Lower leg skin (tissue), 4 donors: Measurements from ENCODE around the gene CAB39. TPM values are rescaled to one million over a fixed set of nuclear protein-coding genes. Genes with fewer than 3 reads are reported as not detected.

ENCODE experiments used
- DNase-seq, 2 donors: peaks; one replicate each; pipeline ENCODE4 v3.0.0-alpha.2; 2019; ENCODE audit warnings: low spot score in 2 of 2
- H3K4me3 ChIP-seq: fragments of 200-600 bp; sonication (generic); 2 replicates; pipeline ENCODE4 v1.5.1; 2017; ENCODE audit warnings: mild to moderate bottlenecking, low read depth; ENCODE audit not compliant: poor library complexity, severe bottlenecking
- POLR2A ChIP-seq, 2 donors: fragments of 450-650 bp; IDR thresholded peaks; one replicate each; pipeline ENCODE4 v1.6.1; 2016 to 2017; ENCODE audit warnings: antibody characterized with exemption in 2 of 2, mild to moderate bottlenecking in 1 of 2, moderate library complexity in 1 of 2
- WGBS, 2 donors: methylation state at CpG; one replicate each; pipeline ENCODE4 v1.1.5; 2018; 5-methylcytosine and 5-hydroxymethylcytosine counted together
- intact Hi-C: fragments of 100-400 bp; cut with DNase I; formaldehyde crosslinking; loops from one replicate; pipeline ENCODE4 v1.15.0; 2023; ENCODE audit warnings: low total_unique reads
- total RNA-seq, 4 donors: library from RNA; depleted of rRNA; stranded (reverse); fragments of >200 nt; gene quantifications; one replicate each; pipeline ENCODE4 v1.1.0, GENCODE V29; 2016
- TF ChIP-seq, protein P1 (sequence below), 3 donors: fragments of 450-650 bp; IDR thresholded peaks; one replicate each; pipeline ENCODE4 v1.5.1; 2016; ENCODE audit warnings: antibody characterized with exemption in 3 of 3, mild to moderate bottlenecking in 3 of 3, moderate library complexity in 2 of 3

The CAB39 gene
- 10 to 100 TPM; 65.5 to 74.7 (median 70.4) TPM for total RNA-seq

- intact Hi-C loops, result loop anchor here (10.0 kb wide), 1 partner anchor 82 kb away; no protein-coding TSS in a partner anchor
- WGBS, 2 donors, result 0% methylated on average over 18 to 52 of the region's 110 CpGs
- DNase-seq, result peak; percentile 75 to 96
- peak in 1 of 2 donors; percentile 39 for TF ChIP-seq POLR2A (IDR thresholded peaks at IDR 0.05)
- TF ChIP-seq, protein P1, sequence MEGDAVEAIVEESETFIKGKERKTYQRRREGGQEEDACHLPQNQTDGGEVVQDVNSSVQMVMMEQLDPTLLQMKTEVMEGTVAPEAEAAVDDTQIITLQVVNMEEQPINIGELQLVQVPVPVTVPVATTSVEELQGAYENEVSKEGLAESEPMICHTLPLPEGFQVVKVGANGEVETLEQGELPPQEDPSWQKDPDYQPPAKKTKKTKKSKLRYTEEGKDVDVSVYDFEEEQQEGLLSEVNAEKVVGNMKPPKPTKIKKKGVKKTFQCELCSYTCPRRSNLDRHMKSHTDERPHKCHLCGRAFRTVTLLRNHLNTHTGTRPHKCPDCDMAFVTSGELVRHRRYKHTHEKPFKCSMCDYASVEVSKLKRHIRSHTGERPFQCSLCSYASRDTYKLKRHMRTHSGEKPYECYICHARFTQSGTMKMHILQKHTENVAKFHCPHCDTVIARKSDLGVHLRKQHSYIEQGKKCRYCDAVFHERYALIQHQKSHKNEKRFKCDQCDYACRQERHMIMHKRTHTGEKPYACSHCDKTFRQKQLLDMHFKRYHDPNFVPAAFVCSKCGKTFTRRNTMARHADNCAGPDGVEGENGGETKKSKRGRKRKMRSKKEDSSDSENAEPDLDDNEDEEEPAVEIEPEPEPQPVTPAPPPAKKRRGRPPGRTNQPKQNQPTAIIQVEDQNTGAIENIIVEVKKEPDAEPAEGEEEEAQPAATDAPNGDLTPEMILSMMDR (IDR thresholded peaks at IDR 0.05), result no peak
- H3K4me3 ChIP-seq, result peak within 1 kb of the TSS; percentile 93
Measured at GRCh38 chr2:230712443-230713330, at the start of gene CAB39. CAB39 (plus strand) TSS chr2:230712842; CDS start chr2:230760002, 47,160 bp downstream.

DNA sequence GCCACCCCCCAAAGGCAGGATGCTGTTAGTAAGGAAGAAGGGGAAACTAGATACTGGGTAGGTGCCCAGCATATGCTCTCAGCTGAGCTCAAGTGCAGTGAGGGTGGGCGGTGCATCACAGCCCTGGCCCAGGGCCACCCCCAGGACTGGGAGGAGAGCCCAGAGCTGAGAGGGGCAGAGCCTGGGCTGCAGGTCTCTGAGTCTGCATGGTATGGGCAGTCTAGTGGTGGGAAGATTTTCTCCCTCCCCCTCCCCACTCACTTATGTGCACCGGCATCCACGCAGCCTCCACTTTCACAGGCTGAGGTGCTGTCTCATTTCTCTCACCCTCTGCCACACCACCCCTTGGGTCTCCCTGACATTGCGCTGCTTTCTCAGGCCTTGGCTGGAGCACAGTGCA, 48.5 kb upstream of the CAB39 start:
- WGBS, 2 donors, result 58 to 67% methylated on average over 4 of the region's 4 CpGs
- H3K4me3 ChIP-seq, result no peak overlapping the region
- no peak for DNase-seq
- intact Hi-C loops, result no loop called here
- TF ChIP-seq, protein P1 (IDR thresholded peaks at IDR 0.05), result no peak
- no peak for TF ChIP-seq POLR2A (IDR thresholded peaks at IDR 0.05)

DNA sequence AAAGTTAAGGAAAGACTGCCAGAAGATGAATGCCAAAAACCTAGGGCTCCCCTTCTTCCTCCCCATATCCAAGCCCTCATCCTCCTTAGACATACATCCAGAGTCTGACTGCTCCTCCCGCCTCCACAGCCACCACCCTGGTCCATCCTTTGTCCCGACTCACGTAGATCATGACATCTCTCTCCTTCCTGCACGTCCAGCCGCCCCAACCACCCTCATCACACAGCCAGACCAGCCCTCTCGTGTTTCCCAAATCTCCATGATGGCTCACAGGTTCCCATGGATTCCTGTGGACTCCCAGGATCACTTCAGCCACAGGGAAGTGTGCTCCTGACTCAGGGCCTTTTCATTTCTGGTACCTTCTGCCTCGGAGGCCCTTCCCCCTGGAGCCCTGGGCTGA, 47.8 kb upstream of the CAB39 start:
- H3K4me3 ChIP-seq, result no peak overlapping the region
- TF ChIP-seq, protein P1 (IDR thresholded peaks at IDR 0.05), result no peak
- no peak for TF ChIP-seq POLR2A (IDR thresholded peaks at IDR 0.05)
- no peak for DNase-seq
- intact Hi-C loops, result no loop called here
- 88 to 90% methylated on average over 7 of the region's 7 CpGs for WGBS, 2 donors

DNA sequence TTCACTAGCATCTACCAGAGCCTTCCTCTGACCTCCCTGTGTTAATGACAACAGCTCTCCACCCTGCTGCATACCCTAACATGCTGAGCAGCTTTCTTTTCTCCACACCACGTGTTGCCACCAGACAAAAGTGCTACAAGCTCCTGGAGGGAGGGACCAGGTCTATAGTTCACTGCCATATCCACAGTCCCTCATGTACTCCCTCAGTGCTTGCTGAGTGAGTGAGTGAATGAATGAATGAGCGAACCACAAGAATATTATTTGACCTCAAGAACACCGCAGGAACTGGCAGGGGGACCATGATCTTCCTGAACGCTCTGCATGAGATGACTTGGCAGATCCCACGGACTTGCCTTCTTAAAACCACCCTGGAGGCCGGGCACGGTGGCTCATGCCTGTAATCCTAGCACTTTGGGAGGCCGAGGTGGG, 47.4 kb upstream of the CAB39 start:
- WGBS, 2 donors, result 84 to 90% methylated on average over 8 of the region's 8 CpGs
- TF ChIP-seq, protein P1 (IDR thresholded peaks at IDR 0.05), result no peak
- no peak for TF ChIP-seq POLR2A (IDR thresholded peaks at IDR 0.05)
- DNase-seq, result no peak
- intact Hi-C loops, result no loop called here
- no peak overlapping the region for H3K4me3 ChIP-seq

DNA sequence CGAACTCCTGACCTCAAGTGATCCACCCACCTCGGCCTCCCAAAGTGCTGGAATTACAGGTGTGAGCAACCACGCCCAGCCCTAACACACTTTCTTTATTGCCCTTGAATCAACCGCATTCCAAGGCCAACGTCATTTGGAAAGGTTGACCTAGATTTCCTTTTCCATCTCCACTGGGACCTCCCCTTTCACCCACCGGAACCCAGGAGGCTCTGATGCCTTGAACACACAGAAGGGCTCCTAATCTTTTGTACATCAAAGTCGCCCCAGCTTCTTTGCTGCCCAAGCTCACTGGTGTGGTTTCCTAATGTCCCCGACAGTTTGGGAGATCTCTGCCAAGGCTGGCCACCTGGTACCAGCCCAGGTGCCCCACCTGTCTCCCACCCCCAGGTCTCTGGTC, 46.2 kb upstream of the CAB39 start:
- TF ChIP-seq, protein P1 (IDR thresholded peaks at IDR 0.05), result no peak
- no peak for TF ChIP-seq POLR2A (IDR thresholded peaks at IDR 0.05)
- no peak for DNase-seq
- H3K4me3 ChIP-seq, result no peak overlapping the region
- intact Hi-C loops, result no loop called here
- WGBS, 2 donors, result 70 to 72% methylated on average over 8 of the region's 8 CpGs
